Measurements from ENCODE around the gene TMTC1.

TMTC1 gene

DNA sequence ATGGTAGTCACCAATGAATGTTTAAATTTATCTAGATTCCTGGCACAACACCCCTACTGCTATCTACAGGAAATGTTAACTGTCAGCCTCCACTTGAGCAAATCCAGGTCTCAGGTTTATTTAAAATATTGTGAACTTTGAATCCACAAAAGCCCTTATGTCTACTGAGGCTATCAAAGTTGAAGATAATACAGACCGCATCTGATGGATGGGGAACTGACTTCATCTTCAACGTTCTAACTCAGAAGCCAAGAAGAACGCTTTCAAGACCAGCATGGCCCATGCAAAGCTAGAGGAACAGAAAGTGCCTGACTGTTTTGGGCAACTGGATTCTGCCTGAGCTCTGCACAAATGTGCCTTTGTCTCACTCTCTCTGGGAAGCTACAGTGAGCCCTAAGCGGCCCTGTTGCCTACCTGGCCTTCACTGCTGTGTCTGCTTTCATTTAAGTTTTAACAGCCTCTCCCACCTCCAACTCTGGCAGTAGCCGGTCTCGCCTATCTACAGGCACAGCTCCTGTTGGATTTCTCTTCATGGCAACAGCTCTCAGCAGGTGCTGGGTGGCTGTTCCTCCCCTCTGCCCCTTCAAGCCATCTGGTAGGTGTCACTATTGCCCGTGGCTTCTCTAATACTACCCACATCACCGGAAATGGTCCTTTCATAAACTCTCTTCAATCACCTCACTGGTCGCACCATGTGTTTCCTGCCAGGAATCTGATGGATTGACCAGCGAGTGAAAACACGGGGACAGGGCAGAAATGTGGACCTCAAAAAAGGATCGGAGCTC is 174.1 kb downstream of the TMTC1 start:
- DNase-seq = no peak

DNA sequence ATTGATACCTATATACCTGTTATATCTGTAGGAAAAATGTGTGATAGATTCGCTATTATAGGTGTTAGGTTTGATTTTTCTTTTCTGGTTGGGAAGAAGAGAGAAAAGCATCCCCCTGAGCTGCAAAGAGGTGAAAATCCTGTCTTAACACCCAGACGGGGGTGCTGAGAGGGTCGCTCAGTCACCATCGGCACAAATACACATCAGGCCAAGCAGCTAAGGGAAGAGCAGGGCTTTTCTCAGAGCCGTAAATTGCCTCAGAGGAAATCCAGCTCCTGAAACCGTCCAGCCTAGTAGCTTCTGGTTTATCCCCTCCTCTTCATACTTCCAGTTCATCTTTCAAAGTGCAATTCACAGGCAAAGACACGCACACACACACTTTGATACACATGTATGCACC is 175.2 kb downstream of the TMTC1 start:
- no peak for DNase-seq

DNA sequence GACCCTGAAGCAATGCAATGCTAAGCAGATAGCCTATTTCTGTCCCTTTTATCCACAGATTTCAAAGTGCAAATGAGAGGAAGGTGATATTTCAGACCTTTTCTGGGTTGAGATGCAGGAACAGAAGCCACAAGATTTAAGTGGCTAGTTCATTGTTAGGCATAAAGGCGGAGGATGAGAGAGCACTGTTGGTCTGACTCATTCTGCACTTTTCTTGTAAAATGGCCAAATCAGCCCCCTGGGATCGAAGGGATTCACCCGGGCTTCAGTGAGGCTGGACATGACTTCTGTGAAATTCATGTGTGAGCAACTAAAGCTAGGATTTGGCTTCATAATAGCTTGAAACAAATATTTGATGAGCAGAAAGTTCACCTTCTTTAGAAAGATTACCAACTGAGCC is 184.4 kb downstream of the TMTC1 start:
- no peak for DNase-seq

DNA sequence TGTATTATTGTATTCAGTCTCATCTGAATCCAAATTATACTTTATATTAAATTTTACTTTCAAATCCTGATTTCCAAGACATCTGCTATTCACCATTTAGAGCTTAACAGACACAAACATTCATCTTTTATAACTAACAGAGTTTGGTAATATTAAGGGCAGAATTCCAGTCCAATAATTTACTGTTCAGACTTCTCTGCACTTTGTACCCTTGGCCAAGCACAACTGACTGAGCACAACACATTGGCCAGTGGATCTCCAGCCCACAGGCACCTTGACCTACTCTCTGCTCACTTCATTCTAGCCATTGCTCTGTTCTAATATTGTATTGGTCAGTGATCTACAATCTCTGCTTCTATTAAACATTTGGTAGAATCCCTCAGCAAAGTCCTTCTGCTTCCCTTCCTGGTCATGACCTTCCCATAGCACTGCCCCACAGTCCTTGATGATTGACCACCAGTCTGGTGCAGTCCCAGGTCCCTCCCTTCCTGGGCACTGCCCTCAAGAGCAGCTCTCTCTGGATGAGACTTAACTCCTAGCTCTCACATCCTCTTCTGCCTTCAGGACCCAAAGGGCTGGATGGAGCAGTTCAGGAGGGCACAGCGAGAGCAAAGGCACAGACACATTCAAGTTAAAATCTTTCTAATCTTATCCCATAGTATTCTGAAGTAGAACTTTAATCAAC is 188.5 kb downstream of the TMTC1 start:
- no peak for DNase-seq

DNA sequence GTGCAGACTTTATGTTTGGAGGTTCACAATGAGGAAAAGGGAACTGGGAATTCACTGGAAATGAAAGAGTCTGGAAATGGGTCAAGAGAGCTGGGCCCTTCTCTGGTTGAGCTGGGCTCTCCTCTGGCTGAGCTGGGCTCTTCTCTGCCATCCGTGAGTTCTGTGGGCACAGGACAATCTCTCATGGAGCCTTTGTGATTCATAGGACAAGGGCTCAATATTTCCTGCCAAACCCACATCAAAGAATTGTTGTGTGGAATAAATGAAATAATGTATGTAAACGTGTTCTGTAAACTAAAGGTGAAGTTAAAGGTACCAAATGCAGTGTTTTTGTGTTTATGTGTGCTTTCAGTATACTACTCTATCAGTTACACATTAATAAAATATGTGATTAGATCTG is 190.7 kb downstream of the TMTC1 start:
- DNase-seq = no peak

DNA sequence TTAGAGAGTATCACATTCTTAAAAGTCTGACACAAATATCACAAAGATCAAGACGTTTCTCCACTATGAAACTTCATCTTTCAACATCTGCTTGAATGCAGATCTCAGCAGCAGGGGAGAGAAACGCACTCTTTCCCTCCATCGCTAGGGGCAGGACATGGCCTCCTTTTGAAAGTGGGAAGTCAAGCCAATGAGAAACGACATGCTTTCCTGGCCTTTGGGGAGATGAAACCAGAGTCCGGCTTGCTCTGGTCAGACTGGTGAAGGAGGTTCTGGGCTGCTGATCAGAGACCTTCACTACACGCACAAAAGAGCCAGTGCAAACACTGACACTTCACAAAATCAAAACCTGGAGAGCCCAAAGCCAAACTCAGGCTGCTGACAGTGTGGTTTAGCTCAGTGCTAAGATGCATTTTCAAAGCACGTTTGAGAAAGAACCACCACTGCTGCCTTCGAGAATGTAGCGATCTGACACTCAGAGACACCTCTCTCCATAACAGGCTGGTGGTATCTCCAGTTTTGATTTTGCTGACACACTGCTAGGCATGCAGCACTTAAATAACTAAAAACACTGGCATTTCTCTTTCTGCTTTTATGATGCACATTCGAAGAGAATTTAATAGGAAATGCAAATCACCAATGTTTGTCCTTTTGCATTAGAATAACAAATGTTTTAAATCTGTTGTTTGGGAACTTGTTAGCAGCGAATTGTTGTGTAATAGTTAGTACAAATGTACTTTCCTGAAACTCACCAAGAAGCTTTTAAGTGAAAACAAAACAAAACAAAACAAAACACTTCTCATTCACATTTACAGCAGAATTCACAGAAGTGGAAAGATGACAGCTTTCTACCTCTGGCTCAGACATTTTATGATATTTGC is 192.4 kb downstream of the TMTC1 start:
- DNase-seq = no peak

DNA sequence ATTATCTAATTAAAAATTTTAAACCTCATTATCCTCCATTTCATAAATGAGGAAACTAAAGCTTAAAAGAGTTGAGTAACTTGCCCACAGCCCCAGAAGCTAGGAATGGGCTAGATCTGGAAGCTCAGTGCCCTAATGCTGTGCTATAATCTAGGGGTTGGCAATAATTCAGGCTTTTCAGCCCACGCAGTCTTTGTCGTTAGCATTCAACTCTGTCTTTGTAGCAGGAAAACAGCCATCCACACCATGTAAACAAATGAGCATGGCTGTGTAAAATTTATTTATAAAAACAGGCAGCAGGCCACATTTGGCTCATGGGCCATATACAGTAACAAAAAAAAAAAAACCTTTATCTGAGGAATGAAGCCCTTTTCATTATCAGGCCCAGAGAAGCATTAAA is 193.9 kb downstream of the TMTC1 start:
- no peak for DNase-seq

DNA sequence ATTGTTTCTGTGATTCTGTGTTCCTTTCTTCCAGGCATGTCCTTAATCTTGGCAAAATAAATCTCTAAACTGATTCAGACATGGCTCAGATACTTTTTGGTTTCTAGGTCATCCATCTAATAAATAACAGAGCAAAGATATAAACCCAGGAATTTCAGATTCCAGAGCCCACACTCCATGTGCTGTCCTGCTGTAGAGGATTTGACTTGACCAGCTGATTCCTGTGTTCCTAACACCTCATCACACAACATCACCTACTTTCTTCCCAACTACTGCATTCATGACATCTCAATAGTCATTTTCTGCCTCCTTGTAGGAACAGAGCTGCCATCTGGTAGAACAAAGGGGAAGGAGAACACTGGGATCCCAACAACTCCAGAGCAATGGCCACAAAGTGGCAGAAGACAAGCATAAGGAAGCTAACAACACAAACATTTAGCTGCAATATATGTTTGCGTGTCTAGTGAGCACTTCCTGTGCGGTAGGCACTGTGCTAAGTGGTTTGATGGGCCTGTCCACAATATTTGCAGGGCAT is 194.4 kb downstream of the TMTC1 start:
- DNase-seq = no peak

DNA sequence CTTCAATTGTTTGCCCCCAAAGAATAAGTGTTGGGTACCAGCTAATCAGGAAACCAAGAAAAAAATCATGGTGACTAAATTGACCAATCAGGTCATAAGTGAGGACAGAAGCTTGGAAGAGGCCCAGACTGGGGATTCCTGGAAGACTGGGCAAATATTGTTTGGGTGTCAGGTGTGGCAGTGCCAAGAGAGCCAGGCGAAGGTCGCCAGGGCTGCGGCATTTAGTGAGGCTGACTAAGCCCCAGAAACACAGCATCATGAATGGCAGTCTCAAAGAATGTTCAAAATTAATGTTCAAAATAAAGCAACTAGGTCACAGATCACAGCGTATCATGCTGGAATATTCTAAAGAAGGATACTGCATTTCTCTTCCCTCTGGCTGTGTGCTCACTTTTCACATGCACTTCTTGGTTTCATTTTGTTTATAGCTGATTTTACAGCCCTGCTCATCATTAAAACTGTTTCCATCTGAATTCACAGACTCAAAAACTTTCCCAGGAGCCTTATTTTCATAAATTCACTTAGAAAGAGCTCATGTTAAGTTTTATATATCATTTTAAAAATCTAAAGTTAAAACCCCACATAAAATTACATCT is 201.0 kb downstream of the TMTC1 start:
- DNase-seq = no peak

DNA sequence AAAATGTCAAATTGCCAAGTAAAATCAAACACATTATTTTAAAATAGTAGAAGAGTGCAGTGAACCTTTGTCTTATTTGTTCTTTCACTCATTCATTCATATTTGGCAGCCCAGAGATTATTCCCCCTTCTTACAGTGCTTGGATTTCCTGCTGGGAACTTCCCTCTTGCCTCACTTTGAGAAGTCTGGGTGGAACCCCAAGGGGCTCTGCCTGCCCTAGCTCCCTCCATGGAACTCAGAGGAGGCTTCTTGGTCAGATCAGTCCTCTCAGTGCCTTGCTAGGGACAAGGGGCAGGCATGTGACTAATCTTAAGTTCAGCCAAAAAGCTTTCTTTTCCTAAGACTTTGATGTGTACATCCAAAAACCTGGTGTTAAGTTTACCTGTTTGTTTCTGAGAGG is 201.6 kb downstream of the TMTC1 start:
- no peak for DNase-seq

DNA sequence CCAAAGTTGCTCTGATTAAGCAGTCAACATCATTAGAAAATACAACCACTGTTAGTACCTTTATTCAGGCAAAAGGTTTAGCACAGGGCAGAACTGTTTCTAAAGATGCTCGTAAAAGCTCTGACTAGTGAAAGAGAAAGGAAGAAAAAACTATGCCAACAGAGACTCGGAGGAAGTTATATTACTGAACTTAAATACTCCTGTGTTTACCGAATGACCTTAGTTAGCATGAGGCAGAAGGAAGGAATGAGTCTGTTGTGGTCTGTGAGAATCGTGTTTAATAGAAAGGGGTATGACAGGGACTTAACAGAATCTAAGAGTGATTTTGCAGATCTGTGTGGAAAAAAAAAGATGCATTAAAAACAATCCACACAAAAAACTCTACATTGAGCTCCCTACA is 202.1 kb downstream of the TMTC1 start:
- DNase-seq = no peak

DNA sequence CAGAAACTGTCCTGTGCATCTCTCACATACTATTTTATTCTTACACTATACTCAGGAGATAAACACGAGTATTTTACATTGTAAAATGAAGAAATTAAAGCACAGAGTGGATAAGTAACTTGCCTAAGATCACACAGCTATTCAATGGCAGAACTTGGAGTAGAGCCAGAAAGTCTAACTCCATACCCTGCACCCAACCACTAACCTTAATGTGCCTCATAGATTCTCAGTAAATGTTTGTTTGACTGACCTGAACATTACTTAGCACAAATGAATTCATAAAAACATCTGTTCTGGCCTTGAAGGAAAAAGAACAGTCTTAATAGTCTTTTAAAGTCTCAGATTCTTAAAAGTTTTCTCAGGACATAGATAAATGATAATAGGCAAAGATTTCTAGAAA is 202.8 kb downstream of the TMTC1 start:
- no peak for DNase-seq

DNA sequence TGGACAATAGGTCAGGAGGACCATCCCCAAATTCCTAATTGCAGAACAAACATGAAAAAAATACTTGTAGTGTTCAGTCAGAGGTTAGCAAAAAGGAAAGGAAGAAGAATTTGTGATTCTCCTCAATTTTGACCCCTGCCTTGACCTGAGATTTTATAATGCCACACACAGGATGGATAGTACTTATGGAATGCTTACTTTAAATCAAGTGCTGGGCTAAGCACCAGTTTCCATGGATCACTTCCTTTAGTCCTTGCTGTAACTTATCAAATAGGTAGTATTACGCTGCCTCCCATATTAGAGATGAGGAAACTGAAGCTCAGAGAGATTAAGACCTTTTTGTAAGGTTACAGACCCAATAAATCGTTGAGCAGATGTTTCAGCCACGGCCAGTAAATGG is 205.0 kb downstream of the TMTC1 start:
- DNase-seq = no peak

DNA sequence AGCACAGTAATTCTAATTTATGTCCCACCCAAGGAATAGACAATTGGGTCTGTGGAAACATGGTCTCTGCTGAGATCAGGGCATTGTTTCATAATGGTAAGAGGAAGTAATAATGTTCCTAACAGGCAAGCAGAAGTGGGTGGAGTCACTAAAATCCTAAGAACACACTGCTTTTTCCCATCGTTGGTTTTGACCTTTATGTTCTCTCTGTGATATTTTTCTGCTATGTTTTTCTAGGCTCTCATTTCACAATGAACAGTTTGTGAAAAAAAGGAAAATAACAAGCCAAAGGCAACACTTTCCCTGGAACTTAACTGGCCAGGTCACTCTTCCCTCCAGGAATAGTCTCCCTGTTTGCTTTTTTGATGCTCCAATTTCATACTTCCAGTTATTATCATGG is 205.7 kb downstream of the TMTC1 start:
- no peak for DNase-seq

DNA sequence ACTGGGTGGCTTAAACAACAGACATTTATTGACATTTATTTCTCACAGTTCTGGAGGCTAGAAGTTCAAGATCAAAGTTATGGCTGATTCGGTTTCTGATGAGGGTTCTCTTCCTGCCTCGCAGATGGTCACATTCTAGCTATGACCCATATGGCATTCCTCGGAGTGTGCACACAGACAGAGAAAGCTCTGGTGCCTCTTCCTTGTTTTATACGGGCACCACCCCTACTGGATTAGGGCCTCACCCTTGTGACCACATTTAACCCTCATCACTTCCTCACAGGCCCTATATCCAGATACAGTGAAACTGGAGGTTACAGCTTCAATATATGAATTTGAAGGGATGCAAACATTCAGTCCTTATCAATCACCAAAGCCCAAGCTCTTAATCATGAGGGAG is 209.2 kb downstream of the TMTC1 start:
- DNase-seq = no peak

DNA sequence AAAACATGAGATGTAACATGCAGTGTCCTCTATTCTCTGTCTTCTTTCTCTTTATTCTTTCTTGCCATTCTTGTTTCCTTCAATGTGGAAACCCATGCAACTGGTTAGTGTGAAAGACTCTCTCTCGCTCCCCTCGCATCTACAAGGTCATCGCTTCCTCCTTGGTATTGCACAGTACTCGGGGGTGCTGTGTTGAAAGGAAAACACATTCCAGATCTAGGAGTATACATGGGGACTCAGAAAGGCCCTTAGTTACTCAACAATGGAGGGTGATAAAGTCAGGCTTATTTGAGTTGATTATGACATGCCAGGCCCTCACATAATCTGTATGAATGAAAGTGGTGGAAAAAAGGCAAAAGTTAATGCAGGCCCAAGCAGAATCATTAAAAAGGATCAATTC is 210.8 kb downstream of the TMTC1 start:
- no peak for DNase-seq

DNA sequence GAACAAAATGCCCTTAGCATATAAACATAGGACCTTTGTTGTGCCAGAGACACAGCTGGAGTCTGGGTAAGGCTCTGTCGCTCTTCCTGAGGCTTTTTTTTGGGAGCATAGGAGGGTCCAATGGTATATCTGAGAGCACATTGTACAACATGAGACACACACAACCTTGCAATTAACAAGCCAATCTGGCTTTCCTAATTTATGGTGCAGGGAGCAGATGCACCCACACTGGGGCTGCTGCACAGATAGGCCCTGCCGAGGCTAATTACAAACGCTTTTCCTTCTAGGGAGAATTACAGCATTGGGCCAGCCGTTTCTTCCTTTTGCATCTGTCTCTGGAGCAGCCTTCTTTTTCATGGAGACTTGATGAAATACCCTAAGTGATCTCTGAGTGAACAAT is 211.3 kb downstream of the TMTC1 start:
- DNase-seq = peak; percentile 36

DNA sequence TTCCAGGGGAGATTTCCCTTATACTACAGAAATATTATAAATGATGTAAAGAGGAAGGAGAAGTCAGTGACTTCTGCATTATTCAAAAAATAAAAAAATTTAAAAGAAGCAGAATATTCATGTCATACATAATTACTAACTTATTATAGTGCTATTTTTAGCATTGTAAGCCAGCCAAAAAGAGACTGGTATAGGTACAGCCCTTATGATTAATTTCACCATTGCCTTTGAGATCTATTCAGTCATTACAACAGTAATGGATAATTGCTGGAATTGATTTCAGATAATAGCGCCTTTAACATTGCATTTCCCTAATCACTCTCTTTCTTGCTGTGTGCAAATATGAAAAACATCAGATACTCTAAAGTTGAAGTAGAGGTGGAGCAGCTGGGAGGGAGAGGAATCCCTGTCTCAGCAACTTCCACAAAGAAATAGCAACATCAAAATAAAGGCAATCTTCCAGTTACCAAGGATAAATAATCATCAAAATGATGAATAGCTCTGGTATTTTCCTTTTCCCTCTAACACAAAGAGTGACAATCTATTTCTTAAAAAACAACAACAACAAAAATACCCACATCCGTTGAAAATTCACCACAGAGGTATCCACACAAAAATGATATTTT is 214.5 kb downstream of the TMTC1 start:
- DNase-seq = no peak

DNA sequence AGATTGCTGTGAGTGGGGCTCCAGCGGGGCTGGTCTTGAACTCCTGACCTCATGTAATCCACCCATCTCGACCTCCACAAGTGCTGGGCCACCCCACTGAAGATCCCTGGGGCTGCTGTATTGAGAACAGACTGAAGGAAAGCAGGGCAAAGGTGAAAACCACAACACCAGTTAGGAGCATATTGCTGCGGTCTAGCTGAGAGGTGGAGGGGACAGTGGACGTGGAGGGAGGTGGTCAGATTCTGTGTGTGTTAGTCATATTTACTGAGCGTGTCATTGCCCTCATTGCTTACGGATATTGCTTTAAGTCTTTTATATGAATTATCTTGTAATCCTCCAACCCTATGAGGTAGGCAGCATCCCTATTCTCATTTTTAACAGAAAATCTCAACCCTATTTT is 217.3 kb downstream of the TMTC1 start:
- DNase-seq = no peak

DNA sequence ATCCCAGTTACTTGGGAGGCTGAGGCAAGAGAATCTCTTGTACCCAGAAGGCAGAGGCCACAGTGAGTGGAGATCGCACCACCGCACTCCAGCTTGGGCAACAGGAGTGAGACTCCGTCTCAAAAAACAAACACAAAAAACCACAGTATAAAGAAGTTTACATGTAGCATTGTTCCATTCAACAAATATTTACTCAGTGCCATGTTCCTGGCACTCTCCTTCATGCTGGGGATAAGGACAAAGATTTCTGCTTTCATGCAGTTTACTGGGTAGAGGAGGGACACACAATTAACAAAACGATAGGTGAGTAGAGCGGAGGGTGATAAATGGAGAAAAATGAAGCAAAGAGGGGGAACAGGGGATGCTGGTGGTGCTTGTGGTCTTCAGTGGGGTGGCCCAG is 218.0 kb downstream of the TMTC1 start:
- DNase-seq = no peak

DNA sequence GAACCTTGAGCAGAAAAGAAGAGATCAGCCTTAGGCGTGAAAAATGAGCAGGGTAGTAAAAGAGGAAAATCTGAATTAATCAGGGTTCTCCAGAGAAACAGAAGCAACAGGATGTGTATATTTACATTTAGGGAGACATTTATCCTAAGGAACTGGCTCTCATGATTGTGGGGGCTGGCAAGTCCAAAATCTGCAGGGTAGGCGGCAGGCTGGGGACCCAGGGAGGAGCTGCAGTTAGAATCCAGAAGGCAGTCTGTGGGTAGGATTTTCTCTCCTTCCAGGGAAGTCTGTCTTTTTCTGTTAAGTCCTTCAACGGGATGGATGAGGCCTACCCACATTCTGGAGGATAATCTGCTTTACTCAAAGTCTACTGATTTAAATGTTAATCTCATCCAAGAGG is 218.8 kb downstream of the TMTC1 start:
- DNase-seq = no peak

DNA sequence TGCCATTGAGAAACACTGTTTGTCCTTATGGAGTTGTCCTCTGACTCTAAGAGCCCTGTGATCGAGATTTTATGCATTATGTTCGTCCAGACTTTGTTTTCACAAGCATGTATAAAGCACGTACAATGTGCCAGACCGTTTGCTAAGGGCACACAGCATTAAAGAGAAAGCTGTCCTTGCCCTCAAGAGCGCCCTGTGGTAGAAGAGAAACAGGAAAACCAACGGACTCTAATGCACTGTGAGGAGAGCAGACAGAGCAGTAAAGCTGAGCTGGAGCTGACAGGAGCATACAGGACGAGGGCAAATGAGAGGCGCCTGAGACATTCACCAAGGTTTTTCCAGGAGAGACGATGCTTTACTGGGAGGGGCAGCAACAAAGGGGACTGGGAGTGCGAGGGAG is 220.1 kb downstream of the TMTC1 start:
- no peak for DNase-seq

DNA sequence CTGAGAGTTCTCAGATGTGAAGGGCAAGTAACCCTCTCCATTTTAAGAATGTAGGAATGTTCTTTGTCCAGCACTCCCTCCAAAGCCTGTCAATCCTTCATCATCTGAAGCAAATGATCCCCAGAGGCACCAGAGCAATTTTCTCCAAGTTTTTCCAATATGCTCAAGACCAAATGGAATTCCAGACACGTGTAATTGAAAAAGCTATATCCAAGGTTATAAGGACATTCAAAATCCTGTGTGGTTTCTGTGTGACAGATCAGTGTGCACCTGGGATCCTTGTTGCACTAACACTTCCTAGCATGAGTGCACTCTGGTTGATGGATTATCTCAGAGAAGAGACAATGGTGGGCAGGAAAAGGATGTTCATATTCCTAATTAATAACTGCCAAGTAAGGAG is 220.7 kb downstream of the TMTC1 start:
- no peak for DNase-seq

Data from NCI-H2171 (cell line).